Dedifferentiated amniotic fluid mesenchymal stem cell (primary cell): ENCODE results near the gene SSBP3.
"Not testable (repeated sequence)": the region's sequence is repeated elsewhere in the genome, so short reads cannot be mapped to it uniquely, and the experiment has no call there.

Source experiments
- DNase-seq: peaks from one replicate; pipeline ENCODE4 v3.0.0-alpha.2; 2016; ENCODE audit errors: extremely low spot score

Gene SSBP3

DNA sequence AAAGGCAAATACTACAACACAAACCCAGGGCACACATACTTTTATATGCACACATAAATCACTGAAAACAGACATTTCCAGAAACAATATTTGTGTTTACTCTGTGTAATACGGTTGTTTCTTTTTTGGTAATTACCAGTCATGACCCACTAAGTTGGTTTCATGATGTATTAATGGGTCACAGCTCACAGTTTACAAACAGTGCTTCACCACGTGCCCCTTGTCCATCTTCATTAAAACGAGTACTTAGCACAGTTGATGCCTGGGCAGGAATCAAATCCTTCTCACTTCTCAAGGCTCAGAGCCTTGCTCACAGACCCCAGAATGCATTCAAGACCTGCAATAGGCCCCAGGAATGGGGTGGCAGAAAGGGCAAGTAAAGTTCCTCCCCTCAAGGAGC, 13.8 kb downstream of the SSBP3 start:
- no peak for DNase-seq

DNA sequence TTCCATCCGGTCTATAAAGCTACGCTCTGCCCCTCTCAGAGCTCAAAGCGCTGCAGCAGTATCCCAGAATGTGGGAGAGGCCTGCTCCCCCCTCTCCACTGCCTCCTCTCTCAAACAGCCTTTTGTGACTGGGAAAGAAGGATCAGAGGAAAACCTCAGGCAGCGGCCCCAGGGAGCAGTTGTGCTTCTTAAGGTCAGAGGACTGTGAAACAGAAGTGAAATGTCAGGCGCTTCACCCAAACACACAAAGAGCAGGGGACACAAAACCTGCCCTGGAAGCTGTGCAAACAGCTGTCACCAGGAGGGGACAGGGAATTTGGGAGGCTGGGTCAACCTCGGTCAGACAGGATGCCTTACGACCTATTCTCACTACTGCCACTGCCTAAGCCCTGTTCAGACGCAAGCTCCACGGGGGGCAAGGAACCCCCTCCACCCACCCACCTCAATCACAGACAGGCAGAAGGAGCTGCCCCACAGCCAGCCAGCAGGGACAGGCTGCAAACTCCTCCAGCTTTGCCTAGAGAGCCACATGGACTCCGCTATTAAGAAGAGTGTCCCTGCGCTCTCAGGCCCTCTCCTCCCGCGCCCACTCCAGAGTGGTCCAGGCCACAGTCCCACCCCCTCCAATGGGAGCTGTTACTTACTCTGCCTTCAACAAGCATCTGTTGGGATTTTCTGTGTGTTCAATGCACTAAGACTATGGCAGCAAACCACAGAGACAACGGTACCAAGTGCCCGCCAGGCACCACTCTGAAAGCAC, 14.6 kb downstream of the SSBP3 start:
- no peak for DNase-seq

DNA sequence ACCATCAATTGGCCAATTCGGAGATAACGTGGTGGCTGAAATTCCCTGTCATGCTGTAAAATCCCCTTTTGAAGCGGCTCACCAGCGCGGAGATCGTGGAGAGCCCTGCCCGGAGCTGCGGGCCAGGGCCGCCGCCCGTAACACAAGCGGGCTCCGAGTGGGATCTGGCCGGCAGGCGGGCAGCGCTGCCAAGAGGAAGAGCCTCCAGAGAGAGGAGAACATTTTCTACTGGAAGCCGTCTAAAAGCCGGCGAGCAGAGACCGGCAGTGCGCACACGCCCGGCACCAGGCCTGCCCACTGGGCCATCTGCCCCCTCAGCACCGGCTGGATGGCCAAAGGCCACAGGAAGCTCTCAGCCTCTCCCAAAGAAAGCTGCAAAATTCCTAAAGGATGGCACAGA, 15.5 kb downstream of the SSBP3 start:
- no peak for DNase-seq

DNA sequence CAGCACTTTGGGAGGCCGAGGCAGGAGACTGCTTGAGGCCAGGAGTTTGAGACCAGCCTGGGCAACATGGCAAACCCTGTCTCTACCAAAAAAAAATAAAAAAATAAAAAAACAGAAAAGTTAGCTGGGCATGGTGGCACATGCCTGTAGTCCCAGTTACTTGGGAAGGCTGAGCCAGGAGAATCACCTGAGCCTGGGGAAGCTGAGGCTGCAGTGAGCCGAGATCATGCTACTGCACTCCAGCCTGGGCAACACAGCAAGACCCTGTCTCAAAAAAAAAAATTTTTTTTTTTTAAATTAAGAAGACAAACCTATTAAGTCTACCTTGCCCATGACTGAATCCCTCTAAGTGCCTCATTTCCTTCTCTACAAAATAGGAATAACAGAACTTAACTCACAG, 16.6 kb downstream of the SSBP3 start:
- not testable (repeated sequence) for DNase-seq

DNA sequence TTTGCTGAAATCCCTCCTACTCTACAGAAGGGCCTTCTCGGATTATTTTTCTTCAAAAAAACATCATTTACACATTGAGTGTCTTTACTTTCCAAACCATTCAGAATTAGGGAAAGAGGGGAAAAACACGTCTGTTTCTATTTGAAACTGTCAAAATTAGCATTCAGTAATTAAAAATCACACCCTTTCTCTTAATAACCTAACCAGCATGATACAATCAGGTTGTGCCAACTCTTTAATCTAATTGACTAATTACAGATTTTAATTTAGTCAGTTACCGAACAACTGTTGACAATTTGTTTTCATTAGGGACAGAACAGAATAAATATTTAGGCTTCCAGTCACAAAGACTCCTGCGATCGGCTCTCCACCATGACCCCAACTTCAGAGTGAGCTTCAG, 18.8 kb downstream of the SSBP3 start:
- no peak for DNase-seq

DNA sequence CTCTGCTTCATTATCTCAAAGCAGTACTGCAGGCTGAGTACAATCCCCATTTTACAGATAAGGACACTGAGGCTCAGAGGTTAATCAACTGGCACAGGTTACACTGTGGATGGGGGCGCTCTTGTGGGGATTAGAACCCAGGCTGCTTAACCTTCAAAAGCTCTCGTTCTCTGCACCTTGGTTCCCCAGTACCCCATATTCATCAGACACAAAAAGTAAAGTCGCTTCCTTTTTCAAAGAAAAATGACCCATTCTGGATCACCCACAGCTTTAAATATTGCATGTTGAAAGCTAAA, 20.5 kb downstream of the SSBP3 start:
- DNase-seq = no peak

DNA sequence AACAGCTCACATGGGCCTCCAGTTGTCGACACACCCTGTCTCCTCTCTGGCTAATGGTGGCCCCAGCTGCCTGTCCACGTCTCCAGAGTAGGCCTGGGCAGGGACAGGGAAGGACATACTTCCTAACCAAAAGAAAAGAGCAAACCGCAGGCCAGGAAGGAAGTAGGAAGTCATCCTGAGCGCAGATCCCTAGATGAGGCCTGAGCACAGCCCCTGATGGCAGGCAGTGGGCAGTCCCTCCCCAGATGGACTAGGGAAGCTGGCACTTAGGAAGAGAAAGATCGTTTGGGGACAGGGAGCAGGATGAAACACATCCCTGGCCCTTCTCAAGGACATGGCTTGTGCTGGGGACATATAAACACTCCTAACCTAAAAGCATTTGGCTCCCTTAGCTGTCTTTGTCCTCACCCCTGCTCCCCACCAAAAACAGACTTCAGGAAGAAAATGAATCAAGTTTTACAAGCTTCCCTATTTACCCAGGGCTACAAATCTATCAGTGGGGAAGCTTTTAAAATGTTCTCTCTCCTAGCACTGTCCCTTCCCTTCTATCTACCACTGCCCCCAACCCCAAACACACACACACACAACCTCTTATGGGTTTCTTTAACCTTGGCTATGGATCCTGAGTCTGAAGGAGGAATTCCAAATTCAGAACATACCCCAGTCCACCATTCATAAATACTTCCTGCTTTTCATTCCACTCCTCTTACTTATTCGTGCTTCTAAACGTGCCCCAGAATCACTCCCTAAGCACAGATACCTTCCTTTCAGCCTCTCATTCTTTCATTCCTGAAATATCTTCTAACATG, 21.1 kb downstream of the SSBP3 start:
- no peak for DNase-seq

DNA sequence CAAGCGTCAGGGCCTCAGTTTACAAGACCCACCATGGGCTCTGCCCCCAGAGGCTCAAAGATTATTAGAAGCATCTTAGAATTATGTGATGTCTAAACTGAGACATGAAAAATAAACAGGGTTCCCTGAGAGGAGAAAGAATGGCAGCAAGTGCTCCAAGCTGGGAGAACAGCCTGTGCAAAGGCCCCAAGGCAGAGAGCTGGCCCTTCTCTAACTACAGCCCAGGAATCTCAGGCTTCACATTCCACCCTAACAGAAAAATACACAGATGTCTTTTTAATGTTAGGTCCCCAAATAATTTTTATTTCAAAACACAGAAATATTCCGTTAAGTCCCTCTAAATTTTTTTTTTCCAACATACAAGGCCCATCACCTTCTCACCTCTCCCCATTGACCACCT, 21.7 kb downstream of the SSBP3 start:
- DNase-seq = no peak

DNA sequence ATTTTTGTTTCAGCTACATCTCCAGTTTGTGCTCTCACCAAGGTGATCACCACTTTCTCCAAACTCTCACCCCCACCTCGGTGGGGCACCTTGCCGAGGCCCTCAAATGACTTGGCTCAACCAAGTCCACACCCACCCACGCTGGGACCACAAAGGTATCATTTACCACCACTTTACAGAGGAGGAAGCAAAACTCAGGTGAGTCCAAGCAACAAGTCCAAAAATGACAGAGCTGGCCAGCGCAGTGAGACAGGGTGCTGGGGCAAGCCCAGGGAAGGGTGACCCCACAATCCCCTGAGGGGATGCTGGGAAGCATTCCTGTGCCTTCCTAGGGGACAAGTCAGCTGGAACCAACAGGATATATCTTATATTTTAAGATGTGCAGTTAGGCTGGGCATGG, 24.7 kb downstream of the SSBP3 start:
- no peak for DNase-seq

DNA sequence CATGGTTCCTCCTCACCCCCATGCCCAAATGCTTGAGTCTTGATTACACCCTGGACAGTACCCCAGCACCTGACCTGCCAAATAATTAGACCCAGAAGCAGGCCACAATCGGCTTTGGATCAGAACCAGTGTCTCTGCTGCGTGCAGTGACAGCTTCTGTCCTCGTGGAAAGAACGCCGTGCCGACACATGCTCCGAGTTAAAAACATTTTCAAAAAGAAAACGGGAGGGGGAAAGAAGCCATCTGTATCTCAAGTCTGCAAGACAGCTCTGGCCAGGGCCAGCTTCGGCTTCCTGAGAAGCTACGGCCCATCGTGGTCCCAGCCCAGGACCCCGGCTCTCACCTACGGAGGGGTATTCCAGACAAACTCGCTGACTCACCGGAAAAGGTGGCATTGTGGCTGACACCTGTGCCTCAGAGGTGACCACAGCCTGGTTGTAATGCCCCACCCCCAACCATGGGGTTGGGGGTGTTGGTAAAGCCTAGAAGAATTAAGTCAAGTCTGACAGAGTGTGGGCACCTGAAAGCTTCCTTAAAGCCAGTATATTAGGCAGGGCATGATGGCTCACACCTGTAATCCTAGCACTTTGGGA, 25.8 kb downstream of the SSBP3 start:
- no peak for DNase-seq

DNA sequence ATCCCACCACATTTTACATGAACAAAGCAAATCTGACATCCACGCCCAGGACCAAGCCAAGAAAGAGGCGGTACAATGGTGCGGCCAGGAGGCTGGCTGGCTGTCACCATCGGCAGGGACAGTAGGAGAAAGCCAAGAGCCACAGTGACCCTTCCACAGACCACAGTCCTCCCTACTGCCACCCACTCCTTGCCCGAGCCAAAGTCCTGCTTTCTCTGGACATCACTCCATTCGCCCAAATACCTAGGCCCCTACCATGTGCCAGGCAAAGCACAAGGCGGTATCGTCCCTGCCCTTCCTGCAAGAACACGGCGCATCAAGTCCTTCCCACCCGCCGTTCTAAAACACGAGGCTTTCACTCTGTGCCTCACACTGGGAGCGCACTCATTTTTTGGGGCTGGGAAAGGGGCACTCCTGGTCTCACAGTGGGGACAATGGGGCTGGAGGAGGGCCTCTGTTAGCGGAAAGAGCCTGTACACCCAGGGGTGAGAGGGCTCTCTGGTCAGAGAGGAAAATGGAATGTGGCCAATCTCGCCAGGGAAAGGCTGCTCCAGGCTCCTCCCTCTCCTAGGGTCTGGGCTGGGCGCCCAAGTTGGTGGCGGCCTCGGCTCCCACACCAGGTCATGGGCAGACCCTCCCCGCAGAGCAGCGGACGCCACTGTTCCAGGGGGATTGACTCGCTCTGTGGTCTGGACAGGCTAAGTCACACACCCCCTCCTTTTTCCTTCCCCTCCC, 26.5 kb downstream of the SSBP3 start:
- no peak for DNase-seq

DNA sequence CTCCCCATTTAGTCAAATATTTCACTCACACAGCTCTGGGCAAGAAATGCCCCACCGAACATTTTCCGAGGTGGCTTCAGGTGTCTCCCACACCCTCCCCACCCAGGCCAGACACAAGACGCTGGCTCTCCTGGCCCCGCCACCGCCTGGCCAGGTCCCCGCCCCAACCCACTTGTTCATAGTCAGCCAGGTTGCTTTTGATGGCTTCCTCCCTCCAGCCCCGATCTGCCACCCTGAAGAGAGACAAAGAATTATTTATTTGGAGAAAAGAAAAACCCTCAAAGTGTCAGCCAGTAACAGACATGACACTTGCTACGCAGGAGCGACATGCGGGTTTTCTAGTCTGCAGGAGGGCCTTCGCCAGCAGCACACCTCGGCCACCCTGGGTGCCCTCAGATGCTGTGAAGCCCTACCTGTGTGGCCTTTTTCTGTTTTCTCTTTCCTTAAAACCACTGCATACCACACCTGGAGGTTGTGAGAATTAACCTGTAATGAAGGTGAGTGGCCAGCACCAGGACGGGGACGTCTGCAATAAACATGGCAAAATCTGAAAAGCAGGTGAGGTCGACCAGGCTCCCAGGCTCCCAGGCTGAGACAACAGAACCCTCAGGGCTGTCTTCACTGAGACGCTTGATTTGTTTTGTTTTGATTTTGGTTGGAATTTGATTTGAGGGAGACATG, 27.2 kb downstream of the SSBP3 start:
- no peak for DNase-seq

DNA sequence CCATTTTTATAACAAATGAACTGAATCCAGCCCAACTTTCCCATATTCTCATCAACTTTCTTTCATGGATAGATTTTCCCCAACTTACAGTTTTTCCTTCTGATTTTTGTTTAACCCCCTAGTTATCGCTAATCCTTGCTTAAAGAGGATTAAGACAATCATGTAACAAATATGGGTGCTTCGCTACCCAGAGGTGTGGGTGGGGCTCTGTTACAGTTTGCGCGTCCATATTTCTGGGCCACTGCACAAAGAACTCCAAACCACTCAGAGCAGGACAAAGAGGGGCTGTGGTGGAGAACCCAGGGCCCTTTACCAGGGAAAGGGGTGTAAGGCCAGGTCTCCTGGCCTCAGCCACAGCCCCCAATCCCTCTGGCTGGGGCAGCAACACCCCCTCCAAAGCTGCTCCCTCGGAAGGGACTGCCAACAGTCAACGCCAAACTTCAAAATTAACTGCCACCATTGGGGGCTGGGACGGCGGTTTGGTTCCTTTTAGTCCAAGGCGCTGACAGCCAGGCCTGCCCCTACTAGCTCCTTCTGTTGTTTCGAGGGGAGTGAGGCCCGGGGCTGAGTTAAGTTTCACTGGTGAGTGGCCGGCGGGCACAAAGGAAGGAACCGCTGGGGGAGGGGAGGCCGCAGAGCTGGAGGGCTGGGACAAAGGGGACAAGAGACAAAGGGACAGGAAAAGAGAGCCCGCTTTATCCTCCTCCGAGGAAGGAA, 27.9 kb downstream of the SSBP3 start:
- no peak for DNase-seq

DNA sequence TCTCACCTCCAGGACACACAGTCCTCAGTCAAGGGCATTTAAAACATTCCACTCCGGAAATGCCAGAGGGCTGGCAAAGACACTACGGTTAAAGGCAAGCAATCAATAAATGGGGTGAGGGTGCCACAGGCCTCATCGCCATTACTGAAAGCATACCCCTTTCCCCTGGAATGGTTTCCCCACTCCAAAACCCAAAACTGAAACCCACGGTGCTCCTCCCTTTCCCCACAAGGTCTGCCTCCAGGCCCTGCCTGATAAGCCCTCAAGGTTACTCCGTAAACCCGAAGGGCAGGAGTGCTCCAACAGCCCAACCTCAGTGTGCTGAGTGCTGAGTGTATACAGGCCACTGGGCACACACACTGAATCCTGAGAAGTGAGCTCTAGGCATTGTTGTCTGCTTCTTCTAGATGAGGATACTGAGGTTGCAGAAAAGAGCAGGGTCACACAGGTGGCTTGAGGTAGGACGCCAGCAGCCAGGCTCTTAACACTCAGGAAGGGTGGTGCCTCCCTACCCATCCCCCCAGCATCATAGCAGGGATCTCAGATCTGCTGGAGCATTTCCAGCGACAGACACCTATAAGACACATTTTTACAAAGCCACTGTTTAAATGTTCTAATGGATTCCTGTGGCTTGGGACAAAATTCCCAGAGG, 29.0 kb downstream of the SSBP3 start:
- no peak for DNase-seq

DNA sequence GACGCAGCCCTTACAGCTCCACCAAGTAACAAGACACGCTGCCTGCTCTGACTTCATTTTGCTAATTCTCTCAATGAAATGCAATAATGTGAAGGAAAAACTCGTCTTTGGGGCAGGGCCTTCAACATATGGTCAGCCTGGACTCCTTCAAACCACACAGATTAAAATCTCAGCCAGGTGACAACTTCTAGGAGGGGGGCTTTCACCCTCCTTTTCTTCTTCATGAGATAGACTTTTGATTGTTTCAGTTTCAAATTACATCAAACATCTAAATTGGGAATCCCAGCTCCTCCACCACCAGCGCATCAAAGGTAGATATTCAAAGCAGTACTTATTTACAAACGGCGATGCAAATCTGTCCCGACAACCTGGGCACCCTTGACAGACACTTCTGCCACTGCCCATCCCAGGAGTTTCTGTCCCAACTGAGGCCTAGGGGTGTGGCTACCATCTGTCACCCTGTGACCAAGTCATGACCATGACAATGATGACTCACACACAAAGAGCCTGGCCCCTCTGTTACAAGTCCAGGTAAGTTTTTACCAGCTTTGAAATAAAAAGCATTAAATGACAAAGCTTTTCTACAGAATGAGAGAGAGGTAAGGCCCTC, 29.7 kb downstream of the SSBP3 start:
- DNase-seq = no peak

DNA sequence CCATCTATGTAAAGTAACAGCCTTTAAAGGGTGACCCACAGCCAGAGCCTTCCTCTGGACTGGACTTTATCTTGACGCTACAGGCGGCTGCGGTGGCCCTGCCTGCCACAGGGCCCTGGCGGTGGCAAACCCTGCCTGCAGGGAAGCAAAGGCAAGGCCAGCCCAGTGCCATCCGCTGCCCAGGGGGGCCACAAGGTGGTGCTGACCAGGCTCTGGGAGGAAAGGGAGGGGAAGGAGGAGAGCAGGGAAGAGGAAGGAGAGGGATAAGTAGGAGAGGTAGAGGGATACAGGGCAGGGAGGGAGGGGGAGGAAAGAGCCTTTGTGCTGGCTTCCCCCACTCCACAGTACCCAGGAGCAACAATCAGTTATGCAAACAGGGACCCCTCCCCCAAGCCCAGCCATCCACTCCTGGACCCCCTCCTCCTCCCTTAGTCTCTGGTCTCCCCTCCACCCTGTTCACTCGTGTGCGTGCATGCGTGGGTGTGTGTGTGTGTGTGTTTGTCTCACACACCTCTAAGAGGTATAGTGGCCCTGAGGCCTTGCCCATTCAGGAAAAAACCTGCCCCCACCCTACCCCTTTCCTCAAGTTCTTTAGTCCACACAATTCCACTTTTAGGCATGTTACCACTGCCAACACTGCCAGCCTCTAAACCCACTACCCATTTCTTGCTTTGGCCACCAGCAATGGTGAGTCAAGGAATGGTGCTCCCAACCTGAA, 30.3 kb downstream of the SSBP3 start:
- DNase-seq = no peak

DNA sequence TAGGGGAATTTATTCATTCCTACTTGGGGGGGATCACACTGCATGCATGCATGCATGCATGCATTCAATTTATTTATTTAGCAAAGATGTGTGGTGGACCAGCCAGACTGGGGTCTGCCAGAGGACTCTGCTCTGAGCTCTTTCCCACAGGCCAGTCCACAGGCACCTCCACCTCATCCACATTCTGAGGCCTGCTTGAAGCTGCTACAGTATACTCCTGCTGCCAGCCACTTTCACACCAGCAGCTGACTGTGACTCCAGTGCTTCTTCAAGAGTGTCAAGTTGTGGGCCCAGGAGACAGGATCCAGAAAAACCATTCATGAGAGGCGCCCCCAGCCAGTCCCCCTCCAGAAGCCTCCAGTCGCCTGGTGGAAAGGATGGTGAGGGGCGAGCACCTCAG, 30.9 kb downstream of the SSBP3 start:
- no peak for DNase-seq

DNA sequence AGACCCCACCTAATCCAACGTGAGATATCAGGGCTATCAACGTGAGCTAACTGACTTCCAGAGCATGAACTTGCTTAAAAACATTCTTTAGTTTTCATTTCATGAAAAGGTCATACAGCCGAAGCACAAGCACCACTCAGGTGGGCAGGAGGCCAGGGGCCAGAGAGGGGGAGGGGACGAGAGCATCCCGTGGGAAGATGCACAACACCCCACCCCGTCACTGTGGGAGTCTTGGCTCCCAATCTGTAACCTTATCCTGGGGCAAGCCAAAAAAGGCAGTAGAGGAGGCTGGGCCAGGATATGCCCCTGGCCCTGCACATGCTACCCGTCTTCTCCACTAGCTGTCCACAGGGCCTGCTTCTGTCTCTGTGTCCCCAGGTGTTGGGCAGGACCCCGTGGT, 31.4 kb downstream of the SSBP3 start:
- no peak for DNase-seq

DNA sequence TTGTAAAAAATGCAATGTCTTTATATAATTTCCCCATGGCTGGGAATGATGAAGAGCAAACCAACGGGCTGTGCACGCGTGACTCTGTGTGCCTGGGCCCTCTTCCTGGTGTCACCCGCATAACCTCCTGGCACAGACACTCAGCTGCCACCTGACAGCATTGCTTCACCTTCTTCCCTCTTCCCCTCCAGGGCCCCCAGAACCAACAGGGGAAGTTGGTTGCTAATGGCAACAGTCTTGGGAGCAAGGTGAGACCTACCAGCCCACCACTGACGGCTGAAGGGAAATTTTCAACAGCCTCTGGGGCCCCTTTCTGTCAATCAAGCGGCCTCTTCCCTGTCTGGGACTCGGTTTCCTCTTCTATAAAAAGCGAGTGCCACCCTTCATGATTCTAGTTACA, 33.2 kb downstream of the SSBP3 start:
- DNase-seq = no peak

DNA sequence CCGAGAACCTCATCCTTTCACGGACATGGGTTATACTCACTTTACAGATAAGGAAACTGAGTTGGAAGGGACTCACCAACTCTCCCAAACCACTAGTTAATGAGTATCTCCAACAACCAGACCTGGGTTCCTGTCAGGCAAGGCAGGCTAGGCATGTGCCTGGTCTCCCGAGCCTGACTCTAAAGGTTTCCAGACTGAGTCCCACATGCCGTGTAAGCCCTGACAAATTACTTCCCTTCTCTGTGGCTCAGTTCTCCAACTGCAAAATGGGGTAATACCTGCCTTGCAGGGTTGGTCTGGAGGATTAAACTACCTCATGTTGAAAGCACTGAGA, 34.3 kb downstream of the SSBP3 start:
- no peak for DNase-seq
